ENCODE measurements around the gene MYO3B. TPM values are rescaled to one million over a fixed set of nuclear protein-coding genes. Genes with fewer than 3 reads are reported as not detected.
A peak's percentile ranks its signal among the peaks of the same experiment; 100 is the strongest.

The MYO3B gene
- total RNA-seq, 4 donors from 2014 or later: 0.09 to 9.1 TPM; not detected in 2

GRCh38 chr2:170393861-170394498, 216.0 kb downstream of the MYO3B start:
- Histone ChIP-seq H3K4me1 (no peaks in the 10 kb centered on the region), H3K9me3 (no peaks in the 10 kb centered on the region), H3K27ac (no peak overlapping the region), H3K4me3 (no peak overlapping the region), H3K27me3 (no peaks in the 10 kb centered on the region), H3K36me3 (no peaks in the 10 kb centered on the region)
- TF ChIP-seq CTCF (IDR thresholded peaks at IDR 0.05) (no peak), POLR2A (IDR thresholded peaks at IDR 0.05) (no peak)
- DNase-seq: no peak
- intact Hi-C loops (cut with DNase I; ENCODE audit: low total_unique reads): no loop called here

- Histone ChIP-seq H3K27me3 (no peaks in the 10 kb centered on the region), H3K4me1 (no peaks in the 10 kb centered on the region), H3K9me3 (no peaks in the 10 kb centered on the region), H3K36me3 (no peaks in the 10 kb centered on the region), H3K4me3 (no peak overlapping the region), H3K27ac (no peak overlapping the region)
- intact Hi-C loops (cut with DNase I; ENCODE audit: low total_unique reads): no loop called here
- TF ChIP-seq POLR2A (IDR thresholded peaks at IDR 0.05): no peak
- TF ChIP-seq CTCF (IDR thresholded peaks at IDR 0.05): no peak
- DNase-seq: no peak
These were observed 216.9 kb downstream of the MYO3B start for GRCh38 chr2:170394641-170395387.

- no peak overlapping the region for H3K4me3 ChIP-seq
- H3K36me3 ChIP-seq: no peaks in the 10 kb centered on the region
- intact Hi-C loops (cut with DNase I; ENCODE audit: low total_unique reads): no loop called here
- no peak for TF ChIP-seq POLR2A (IDR thresholded peaks at IDR 0.05)
- peak in 3 of 4 experiments; percentile 10 to 22 (median 18) for TF ChIP-seq CTCF (IDR thresholded peaks at IDR 0.05)
- H3K9me3 ChIP-seq: no peaks in the 10 kb centered on the region
- no peaks in the 10 kb centered on the region for H3K27me3 ChIP-seq
- no peak for DNase-seq
- no peak overlapping the region for H3K27ac ChIP-seq
- H3K4me1 ChIP-seq: no peaks in the 10 kb centered on the region
These were observed 219.0 kb downstream of the MYO3B start for GRCh38 chr2:170396799-170397459.

GRCh38 chr2:170401187-170401586, 223.2 kb downstream of the MYO3B start:
- no peak for DNase-seq
- TF ChIP-seq CTCF (IDR thresholded peaks at IDR 0.05) (no peak), POLR2A (IDR thresholded peaks at IDR 0.05) (no peak)
- H3K9me3 ChIP-seq: no peaks in the 10 kb centered on the region
- no peak overlapping the region for H3K27ac ChIP-seq
- intact Hi-C loops (cut with DNase I; ENCODE audit: low total_unique reads): no loop called here
- H3K4me3 ChIP-seq: no peak overlapping the region
- no peaks in the 10 kb centered on the region for H3K4me1 ChIP-seq
- no peaks in the 10 kb centered on the region for H3K27me3 ChIP-seq
- H3K36me3 ChIP-seq: no peaks in the 10 kb centered on the region

GRCh38 chr2:170404846-170405245, 226.9 kb downstream of the MYO3B start:
- no peaks in the 10 kb centered on the region for H3K9me3 ChIP-seq
- no peak overlapping the region for H3K27ac ChIP-seq
- no peak for DNase-seq
- H3K4me1 ChIP-seq: no peaks in the 10 kb centered on the region
- intact Hi-C loops (cut with DNase I; ENCODE audit: low total_unique reads): no loop called here
- H3K36me3 ChIP-seq: no peaks in the 10 kb centered on the region
- no peaks in the 10 kb centered on the region for H3K27me3 ChIP-seq
- no peak overlapping the region for H3K4me3 ChIP-seq
- TF ChIP-seq CTCF (IDR thresholded peaks at IDR 0.05): no peak
- no peak for TF ChIP-seq POLR2A (IDR thresholded peaks at IDR 0.05)

All from uterus (tissue), 4 donors.